ENCODE measurements around the gene DIP2A.

Gene DIP2A

DNA sequence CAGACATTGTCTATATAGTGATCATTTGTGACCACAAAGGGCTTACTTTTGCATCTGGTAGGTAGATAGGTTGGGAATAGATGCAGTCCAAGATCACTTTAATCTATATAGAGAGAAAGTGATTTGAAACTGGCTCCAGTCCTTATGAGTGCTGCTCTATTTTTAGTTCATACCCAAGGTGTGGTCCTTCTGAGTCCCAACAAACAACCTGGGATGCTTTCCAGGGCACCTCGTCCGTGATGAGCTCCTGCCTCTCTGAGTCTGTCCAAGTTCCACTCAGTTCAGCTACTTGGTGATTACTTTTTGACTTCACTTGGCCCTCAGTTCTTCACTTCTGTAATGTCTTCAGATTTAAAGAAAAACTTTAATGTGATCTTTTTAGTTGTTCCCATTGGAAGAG lies 20.2 kb downstream of the DIP2A start:
- no peak for DNase-seq

- no peak for DNase-seq
Observed at GRCh38 chr21:46480466-46480865, 21.8 kb downstream of the DIP2A start.

DNA sequence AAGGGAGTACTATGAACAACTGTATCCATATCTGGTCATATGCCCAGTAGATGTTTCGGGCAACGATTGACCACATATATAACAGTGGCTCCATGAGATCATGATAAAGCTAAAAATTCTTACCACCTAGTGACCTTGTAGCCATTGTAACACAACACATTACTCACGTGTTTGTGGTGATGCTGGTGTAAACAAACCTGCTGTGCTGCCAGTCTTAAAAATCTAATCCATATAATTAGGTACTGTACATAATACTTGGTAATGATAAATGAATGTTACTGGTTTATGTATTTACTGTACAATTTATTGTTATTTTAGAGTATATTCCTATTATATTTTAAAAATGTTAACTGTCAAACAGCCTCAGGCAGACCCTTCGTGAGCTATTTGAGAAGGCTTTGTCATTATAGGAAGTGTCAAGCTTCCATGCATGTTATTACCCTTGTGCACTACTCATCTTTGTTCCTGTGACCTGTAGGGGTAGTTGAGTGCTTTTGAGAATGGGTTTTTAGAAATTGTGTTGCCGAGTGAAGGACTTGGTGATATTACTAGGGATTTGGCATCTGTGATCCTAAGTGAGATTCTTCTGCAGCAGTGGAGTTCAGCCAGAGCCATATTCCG lies 23.6 kb downstream of the DIP2A start:
- no peak for DNase-seq

DNA sequence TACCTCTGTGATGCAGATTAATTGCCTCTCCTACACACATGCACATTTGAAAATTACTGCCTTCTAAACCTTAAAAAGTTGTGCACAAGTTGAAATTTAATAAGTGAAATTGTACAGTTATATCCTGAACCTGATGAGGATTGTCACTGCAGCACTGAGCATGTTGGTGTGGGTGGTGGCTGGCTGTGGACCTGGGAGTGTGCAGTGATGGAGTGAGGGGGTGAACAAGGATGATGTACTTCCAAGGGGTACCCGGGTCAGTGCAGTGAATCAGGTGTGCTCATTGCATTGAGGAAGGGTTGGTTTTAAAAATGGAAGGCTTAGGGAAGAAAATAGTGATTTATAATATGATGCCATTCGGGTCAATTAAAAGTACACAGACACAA lies 24.1 kb downstream of the DIP2A start:
- no peak for DNase-seq

GRCh38 chr21:46483300-46484295 lies 24.9 kb downstream of the DIP2A start:
- DNase-seq = no peak

- DNase-seq = no peak
Observed at GRCh38 chr21:46486481-46487126, 27.9 kb downstream of the DIP2A start.

GRCh38 chr21:46489162-46489663 lies 30.5 kb downstream of the DIP2A start:
- DNase-seq = no peak

DNA sequence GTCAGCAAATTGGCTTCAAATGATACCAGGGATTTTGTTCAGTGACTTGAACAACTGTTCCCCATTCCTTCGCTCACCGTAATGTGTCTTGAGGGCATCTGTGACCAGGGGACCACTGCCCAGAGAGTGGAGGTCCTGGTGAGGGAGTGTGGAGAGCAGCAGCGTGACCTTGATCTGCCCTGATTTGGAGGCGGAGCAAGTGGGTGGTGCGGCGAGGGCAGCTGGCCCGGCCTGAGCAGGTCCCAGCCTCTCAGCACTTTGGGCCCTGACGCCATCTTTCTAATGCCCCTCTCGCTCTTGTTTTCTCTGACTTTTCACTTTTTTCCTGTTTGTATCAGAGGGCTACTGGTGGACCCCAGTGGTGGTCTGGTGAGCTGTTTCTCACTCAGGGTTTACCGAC lies 31.1 kb downstream of the DIP2A start:
- no peak for DNase-seq

- no peak for DNase-seq
Observed at GRCh38 chr21:46491553-46491952, 32.9 kb downstream of the DIP2A start.

GRCh38 chr21:46492851-46493250 lies 34.2 kb downstream of the DIP2A start:
- no peak for DNase-seq

DNA sequence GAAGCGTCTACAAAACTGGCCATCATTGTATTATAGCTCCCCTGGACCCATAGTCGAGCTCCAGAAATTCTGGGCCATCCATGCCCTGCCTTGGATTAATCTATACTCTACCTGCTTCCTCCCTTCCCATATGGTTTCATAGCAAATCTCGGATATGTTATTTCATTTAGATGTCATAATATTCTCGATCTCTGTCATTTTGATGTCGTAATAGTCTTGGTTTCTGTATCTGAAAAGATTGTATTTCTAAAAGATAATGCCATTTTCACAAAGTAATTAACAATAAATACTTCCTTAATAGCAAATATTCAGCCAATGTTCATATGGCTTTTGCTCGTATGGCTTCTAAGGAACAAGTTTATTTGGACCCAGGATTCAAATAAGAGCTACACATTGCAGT lies 35.1 kb downstream of the DIP2A start:
- no peak for DNase-seq

DNA sequence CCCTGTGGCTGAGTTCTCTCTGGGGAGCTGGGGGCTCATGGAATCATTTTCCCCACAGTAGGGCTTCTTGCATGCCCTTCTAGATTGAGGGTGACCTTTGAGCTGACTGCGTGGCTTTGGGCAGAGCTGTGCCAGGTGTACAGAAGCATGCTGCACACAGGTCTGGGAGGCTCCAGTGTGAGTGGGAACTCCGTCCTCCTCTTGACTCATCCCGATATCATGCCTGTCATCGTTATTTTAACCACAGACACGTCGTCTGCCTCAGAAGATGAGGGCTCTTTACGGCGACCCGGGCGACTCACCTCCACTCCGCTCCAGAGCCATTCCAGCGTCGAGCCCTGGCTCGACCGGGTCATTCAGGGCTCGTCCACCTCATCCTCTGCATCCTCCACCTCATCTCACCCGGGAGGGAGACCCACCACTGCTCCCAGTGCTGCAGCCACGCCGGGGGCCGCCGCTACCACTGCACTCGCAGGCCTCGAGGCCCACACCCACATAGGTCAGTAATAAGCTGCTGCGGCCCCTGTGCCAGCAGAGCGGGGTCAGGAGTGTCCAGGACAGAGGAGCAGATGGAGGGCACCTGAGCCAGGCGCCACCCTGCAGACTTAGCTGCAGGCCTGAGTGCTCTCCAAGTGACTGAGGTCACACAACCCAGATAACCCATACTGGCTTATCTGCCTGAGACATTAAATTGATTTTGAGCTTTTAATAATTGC lies 39.8 kb downstream of the DIP2A start:
- no peak for DNase-seq

GRCh38 chr21:46500224-46500861 lies 41.7 kb downstream of the DIP2A start:
- DNase-seq = no peak

DNA sequence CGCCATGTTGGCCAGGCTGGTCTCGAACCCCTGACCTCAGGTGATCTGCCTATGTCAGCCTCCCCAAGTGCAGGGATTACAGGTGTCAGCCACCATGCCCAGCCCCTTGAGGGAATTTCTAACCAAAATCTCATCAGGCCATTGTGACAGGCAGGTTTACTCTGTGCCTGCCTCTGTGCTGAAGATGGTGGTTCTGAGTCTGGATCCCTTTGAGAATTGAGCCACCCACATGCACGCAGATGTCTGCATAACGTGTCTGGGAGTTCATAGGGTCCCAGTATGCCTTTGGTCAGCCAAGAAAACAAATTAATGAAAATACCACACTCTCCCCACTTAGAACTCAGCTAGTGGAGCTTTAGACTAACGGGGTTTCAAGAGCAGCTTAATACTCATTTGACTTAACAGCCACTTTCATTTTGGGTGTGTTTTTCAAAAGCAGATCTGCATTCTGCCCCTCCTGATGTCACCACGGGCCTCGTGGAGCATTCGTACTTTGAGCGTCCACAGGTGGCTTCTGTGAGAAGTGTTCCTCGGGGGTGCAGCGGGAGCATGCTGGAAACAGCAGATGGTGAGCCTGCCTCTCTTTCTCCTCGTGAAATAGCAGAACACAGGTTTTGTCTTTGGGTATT lies 45.3 kb downstream of the DIP2A start:
- peak in 2 of 51 donors; percentile 17 to 30 for DNase-seq

DNA sequence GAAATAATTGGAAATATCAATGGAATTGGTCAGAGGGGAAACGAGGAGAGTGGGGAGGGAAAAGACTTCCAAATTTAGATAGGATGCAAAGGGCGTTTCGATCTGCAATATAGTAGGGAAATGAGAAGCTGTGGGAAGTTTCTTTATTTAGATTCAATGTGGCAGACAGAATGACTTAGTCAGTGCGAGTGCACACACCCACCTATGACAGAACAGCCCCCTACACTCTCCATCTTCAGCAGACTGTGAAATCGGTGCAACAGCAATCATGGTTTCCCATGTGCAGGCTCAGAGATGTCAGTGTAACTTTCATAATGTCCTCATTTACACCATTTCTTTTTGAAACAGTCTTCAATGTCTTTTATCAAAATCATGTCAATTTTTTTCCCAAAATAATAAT lies 46.0 kb downstream of the DIP2A start:
- DNase-seq = peak in 2 of 51 donors; percentile 22 to 30

DNA sequence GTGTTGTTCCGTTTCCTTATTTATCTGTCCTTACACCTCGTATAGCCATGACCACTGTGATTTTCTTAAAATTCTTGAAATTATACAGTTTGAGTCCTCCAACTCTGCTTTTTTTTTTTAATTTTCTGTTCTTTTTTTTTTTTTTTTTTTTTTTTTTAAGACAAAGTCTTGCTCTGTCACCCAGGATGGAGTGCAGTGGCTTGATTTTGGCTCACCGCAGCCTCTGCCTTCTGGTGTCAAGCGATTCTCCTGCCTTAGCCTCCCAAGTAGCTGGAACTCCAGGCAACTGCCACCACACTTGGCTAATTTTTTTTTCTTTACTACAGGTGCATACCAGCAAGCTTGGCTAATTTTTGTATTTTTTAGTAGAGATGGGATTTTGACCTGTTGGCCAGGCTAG lies 48.9 kb downstream of the DIP2A start:
- DNase-seq = no peak

DNA sequence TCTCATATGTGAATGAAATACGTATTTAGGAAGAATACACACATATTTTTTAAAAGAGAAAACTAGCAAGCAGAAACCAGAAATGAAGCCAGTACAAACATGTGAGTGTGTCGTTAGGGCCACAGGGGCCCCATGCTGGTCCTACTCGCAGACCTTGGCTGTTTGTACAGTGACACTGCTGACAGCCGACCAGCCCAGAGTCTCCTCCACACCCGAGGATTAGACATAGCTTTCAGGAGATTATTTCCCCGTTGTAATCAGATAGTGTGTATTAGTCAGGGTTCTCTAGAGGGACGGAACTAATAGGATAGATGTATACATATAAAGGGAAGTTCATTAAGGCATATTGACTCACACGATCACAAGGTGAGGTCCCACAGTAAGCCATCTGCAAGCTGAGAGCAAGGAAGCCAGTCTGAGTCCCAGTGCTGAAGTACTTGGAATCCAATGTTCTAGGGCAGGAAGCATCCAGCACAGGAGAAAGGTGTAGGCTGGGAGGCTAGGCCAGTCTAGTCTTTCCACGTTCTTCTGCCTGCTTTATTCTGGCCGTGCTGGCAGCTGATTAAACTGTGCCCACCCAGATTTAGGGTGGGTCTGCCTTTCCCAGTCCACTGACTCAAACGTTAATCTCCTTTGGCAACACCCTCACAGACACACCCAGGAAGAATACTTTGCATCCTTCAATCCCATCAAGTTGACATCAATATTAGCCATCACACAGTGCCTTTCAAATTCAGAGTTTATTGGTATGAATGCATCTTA lies 51.2 kb downstream of the DIP2A start:
- no peak for DNase-seq

GRCh38 chr21:46515109-46515508 lies 56.4 kb downstream of the DIP2A start:
- peak in 33 of 51 donors; percentile 4 to 64 (median 38) for DNase-seq

DNA sequence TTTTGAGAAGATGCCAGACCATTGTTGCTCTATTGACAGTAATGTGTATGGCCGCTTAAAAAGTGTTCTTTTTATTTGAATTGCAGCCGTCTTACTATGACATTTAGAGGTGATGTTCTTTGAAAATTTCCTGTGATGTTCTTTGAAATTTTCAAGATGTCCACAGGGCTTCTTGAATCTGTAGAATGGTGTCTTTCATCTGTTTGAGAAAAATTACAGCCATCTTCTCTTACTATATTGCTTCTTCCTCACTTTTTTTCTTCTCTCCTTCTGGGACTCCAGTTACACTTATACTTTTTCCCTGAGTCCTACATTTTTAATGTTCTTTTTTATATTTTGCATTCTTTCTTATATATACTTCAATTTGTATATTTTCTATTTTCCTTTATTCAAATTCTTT lies 57.4 kb downstream of the DIP2A start:
- no peak for DNase-seq

DNA sequence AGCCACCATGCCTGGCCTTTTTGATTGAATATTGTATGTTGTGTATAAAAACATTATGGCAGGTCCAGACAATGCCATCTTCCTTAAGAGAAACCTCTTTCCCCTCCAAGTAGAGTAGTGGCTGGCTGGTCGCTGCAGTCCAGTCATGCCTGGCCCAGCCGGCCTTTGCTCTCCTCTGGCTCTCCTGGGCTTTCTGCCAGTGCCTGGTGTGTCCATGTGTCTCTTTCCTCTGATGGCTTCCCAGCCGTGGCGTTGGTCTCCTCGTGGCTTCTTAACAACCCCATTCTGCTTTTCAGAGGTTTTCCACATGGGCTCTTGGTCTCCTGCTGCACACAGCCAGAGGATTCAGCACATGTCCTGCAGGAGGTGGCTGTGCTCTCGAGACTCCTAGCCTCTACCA lies 58.7 kb downstream of the DIP2A start:
- peak in 27 of 51 donors; percentile 4 to 66 (median 32) for DNase-seq
